ENCODE measurements around the gene TTBK1.

TTBK1 gene

GRCh38 chr6:43242908-43243663, at the start of gene TTBK1:
Gene TTBK1 (plus strand): TSS chr6:43243481. CDS start chr6:43246661, 3,180 bp downstream.
- no peak for DNase-seq

DNA sequence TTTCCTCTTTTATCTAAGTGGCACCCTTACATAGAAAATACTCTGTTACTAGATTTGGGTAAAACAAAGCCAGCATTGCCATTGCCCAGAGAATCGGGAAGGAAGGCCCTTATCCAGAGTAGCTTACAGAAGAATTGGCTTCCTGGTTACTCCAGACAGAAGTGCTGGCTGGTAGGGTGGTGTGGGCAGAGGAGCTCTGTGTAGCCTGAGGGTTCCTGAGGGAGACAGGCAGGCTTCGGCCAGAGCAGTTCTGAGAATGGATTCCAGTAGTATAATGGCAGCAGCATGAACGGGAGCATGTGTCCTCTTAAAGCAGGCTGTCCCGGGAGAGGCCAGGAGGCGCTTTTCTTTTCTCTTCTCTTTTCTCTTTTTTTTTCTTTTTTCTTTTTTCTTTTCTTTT, 49.4 kb upstream of the TTBK1 start:
- no peak for DNase-seq

DNA sequence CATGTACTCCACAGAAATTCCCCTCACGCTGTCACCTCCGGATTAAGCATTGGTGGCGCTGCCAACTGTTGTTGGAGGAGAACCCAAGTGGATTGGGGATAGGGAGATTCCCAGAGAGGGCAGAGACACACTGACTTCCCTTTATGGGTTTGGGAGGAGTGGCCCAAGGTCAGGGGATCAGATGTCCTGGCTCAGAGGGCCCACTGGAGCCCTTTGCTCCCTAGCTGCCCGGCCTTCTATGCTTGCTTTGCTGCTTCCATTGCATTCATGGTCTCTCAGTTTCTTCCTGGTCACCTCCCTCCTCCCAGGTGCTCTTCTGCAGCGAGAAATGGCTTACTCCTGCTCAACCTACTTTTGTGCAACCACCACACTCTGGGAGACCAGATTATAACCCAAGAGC, 46.9 kb upstream of the TTBK1 start:
- DNase-seq, result no peak

DNA sequence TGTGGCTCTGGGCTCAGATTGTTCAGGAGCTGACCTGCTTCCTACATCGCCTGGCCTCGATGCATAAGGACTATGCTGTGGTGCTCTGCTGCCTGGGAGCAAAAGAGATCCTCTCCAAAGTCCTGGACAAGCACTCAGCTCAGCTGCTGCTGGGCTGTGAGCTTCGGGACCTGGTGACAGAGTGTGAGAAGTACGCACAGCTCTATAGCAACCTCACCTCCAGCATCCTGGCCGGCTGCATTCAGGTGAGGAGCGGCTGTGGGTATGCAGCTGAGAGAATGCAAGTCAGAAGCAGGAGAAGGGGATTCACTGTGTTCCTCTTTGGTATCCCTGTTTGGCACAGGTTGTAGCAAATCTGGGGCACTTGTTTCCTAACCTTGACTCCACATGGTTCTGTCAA, 43.4 kb upstream of the TTBK1 start:
- DNase-seq, result no peak

- DNase-seq, result no peak
Measured at GRCh38 chr6:43200541-43200940, 42.7 kb upstream of the TTBK1 start.

DNA sequence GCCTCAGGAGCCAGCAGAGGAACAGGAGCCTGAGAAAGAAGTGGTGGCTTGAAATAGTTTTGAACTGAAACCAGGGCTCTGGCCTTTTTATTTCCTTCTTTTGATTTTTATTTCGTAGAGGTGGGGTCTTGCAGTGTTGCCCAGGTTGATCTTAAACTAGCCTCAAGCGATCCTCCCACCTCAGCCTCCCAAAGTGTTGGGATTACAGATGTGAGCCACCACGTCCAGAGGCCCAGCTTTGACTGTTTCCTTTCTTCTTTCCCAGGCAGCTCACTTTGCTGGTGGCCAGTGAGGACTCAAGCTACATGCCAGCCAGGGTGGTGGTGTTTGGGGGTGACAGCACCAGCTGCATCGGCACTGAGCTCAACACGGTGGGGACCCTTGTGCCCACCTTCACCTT, 40.8 kb upstream of the TTBK1 start:
- no peak for DNase-seq

DNA sequence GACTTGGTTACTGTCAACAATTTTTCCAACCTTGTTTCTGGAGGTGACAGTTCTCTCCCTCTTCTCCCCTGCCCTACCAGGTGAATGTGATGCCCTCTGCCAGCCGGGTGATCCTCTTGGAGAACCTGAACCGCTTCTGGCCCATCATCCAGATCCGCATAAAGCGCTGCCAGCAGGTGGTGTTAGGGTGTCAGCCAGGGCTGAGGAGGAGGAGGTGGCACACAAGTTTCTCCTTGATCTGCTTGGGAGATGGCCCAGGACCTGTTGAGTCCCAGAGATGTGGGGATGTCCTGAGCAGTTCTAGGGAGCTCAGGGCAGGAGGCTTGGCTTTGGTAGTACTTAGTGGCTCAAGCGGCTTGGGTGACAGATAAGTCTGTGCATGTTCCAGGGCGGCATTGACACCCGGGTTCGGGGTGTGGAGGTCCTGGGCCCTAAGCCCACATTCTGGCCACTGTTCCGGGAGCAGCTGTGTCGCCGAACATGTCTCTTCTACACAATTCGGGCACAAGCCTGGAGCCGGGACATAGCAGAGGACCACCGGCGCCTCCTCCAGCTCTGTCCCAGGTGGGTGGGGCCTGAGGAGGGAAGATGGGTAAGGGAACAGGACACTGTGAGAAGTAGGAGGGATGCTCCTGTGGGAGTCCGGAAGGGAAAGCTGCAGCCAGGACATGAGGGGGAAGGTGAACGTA, 40.1 kb upstream of the TTBK1 start:
- no peak for DNase-seq

DNA sequence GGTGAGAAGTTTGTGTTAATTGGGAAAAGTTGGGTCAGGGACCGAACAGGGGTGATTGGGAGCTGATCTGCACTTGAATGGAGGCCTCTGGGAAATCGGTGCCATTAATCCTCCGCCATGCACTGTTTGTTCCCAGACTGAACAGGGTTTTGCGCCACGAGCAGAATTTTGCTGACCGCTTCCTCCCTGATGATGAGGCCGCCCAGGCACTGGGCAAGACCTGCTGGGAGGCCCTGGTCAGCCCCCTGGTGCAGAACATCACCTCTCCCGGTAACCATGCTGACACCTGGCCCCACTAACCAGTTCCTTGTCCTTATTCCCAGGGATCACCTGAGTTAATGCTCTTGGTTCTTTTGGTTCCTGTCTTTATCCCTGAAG, 39.6 kb upstream of the TTBK1 start:
- no peak for DNase-seq

- DNase-seq, result no peak
Measured at GRCh38 chr6:43204271-43205105, 38.8 kb upstream of the TTBK1 start.

- no peak for DNase-seq
Measured at GRCh38 chr6:43205849-43206248, 37.4 kb upstream of the TTBK1 start.

- DNase-seq, result no peak
Measured at GRCh38 chr6:43207286-43207685, 36.0 kb upstream of the TTBK1 start.

DNA sequence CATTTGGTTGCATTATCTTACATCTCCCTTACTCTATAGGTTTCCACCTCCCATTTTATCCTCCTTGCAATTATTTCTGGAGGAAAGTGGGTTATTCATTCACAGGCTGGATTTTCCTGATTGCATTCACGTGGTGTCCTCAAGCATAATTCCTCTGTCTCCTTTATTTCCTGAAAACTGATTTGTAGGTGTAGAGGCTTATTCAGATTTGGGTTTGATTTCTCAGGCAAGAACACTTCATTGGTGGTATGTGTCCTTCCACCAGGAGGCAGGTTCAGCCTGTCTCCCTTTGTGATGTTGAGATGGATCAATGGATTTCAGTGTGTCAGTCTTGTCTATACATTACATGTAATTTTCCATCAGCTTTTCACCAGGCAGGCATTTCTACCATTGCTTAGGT, 31.3 kb upstream of the TTBK1 start:
- DNase-seq, result no peak

DNA sequence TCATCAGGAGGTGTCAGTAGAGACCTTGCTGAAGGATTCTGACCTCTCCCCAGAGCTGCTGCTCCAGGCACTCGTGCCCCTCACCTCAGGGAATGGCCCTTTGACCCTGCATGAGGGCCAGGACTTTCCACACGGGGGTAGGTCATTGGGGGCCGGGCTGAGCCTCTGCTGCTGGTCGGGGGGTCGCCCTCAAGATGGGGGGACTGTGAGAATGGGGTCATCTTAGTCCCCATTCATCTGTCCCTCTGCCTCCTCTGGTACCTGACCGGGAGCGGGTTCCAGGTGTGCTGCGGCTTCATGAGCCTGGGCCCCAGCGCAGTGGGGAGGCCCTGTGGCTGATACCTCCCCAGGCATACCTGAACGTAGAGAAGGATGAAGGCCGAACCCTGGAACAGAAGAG, 29.9 kb upstream of the TTBK1 start:
- no peak for DNase-seq

DNA sequence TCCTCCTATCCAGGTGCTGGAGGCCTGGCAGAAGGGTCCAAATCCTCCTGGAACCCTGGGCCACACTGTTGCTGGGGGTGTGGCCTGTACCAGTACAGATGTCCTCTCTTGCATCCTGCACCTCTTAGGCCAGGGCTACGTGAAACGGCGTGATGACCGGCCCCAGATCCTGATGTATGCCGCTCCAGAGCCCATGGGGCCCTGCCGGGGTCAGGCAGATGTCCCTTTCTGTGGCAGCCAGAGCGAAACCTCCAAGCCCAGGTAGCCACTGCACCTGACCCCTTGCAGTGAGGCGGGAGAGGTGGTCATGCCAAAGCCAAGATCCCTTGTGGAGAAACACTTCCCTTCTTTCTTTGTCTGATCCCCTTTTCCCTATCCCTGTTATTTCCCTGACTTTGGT, 28.2 kb upstream of the TTBK1 start:
- no peak for DNase-seq

DNA sequence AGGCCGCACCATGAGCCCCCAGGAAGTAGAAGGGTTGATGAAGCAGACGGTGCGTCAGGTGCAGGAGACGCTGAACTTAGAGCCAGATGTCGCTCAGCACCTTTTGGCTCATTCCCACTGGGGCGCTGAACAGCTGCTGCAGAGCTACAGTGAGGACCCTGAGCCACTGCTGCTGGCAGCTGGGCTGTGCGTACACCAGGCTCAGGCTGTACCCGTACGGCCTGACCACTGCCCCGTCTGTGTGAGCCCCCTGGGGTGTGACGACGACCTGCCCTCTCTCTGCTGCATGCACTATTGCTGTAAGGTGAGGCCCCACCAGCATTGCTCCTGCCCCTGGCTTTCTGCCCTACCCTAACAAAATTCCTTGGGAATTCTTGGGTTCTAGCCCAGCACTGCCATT, 27.1 kb upstream of the TTBK1 start:
- DNase-seq, result no peak

GRCh38 chr6:43217351-43217750, 25.9 kb upstream of the TTBK1 start:
- DNase-seq, result no peak

- no peak for DNase-seq
Measured at GRCh38 chr6:43219119-43219518, 24.2 kb upstream of the TTBK1 start.

GRCh38 chr6:43219814-43220213, 23.5 kb upstream of the TTBK1 start:
- DNase-seq, result no peak

- no peak for DNase-seq
Measured at GRCh38 chr6:43220439-43220951, 22.8 kb upstream of the TTBK1 start.

DNA sequence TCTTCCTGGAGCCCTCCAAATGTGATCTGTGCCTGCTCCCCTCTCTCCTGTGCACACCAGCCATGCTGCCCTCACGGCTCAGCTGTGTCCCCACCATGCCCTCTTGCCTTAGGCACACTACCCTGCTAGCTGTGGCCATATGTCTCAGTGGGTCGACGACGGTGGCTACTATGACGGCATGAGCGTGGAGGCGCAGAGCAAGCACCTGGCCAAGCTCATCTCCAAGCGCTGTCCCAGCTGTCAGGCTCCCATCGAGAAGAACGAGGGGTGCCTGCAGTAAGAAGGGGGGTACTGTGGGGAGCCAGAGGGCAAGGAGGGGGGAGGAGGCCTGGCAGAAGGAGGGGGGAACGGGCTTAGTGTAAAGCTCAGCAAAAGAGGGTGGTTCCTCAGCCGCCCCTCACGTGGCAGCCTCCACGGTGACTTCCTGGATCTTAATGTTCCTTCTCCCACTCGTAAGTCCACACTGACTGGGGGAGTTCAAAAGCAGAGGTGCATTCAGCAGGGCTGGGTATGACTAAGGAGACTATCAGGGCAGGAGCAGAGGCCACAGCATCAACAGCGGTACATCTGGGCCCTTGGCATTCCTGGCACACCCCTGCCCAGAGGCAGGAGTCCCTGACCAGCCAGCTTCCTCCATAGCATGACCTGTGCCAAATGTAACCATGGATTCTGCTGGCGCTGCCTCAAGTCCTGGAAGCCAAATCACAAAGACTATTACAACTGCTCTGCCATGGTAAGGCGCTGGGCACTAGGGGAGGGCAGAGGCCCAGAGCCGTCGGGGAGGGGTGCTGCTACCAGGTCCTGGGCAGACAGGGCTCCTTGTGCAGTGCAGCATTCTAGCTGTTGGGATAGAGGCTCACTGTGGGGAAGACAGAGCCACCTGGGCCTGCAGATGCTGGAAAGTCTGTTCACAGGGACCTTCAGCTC, 22.0 kb upstream of the TTBK1 start:
- no peak for DNase-seq

- DNase-seq, result no peak
Measured at GRCh38 chr6:43222418-43223059, 20.7 kb upstream of the TTBK1 start.

DNA sequence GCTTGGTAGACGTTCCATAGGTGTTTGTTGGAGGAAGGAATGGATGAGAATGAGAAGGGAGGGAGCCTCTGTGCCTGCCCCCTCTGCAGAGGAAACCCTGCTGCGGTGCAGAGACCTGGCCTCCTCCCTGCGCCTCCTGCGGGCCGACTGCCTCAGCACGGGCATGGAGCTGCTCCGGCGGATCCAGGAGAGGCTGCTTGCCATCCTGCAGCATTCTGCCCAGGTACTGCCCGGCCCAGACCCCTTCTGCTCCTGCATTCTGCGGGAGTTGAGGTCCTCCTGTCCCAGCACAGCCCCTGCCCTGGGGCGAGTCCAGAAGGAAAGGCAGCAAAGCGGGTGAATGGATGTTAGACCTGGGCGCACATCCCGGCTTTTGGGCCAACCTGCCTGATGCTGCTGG, 20.1 kb upstream of the TTBK1 start:
- DNase-seq, result no peak

Data from hematopoietic multipotent progenitor cell treated with erythropoietin and hydrocortisone succinate and interleukin-3 and kit ligand, for 6 days (in vitro differentiated cells).